Stimulated activated CD4-positive, alpha-beta T cell treated with anti-CD3 and anti-CD28 coated beads, Interleukin-2, amount 100 ng/mL, for 24 hours (primary cell): ENCODE results near the gene HOXC11.

Experiments
- DNase-seq, 2 donors: peaks; one replicate each; pipeline ENCODE4 v3.0.0-alpha.2; 2020

Gene HOXC11

DNA sequence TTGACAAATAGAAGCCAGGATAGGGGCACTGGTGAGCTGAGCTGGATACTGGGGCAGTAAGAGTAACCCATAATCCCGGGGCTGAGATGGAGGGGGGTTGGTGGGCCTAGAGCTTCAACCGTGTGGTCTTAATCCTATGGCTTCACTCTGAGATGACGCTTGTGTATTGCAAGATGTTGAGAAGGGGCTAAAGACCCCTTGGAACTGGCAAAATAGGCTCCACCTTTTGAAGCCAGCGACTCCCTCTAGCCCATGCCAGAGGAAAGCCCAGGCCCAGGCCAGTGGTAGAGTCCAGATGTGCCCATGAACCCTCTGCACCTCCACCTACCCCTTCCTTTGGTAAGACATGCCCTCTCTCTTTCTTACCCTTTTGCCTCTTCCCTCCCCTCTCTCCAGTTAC is 13.6 kb upstream of the HOXC11 start:
- no peak for DNase-seq

DNA sequence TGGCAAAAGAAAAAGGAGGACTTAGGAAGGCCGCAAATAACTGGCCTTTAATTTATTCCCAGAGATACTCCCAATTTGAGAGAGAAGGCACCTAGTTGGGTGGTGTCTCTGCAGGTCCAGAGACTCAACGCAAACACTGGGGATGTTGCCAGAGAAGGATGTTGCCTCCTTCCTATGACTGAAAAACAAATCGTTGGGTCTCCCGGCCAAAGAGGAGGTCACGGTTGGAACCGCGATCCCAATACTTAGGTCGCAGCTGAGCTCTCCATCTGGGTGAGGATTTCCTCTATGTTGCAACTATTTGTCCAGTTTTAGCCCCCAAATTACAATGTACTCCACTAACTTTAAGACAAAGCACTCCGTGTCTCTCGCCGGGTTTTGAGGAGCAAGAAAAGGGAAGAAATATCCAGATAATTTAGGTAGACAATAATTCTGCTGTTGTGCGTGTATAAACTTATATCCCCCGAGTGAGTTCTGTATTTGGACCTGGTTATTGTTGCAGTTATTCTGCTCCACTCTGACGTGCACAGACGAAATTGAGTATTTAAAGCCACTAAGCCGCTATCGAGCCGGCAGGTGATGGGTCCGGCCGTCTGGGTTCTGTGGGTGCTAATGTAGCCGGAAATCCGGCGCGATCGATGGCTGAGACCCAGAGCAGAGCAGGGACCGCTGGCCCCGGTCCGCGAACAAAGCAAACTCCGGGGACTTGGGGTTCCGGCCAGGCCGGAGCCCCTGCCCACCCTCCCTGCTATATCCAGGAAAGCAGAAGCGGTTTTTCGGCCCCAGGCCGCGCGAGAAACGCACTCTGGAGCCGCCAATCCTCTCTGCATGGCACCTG is 12.5 kb upstream of the HOXC11 start:
- DNase-seq: no peak

DNA sequence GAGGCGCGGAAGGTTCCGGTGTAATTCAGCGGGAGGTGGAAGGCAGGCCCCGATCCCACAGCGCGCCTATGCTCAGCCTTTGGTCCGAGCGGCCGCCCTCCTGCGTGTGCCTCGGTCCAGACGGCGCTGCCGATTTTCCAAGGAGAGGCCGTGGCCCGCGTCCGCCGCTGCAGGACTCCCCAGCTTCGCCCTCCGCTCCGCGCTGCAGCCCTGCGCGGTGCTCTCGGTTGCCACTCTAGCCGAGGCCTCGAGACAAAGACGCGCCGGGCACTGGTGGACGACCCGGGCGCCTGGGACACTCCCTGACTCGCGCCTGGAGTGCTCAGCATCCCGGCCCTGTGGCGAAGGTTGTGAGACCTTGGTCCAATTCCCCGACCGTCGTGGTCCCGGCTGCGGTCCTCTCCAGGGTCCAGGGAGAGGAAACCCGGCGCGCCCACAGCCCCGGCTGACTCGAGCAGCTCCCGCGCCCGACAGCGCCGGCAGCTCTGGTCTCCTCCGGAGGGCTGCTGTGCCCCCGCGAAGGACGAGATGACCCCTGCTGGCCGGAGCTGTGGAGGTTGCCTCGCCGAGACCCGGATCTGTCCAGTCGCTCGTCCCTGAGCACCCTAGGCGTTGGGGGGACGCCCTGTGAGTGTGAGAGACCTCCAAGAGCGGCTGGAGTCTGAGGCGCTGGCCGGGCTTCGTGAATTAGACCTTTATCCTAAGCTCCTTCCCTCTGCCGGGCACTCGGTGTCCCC is 11.7 kb upstream of the HOXC11 start:
- no peak for DNase-seq

DNA sequence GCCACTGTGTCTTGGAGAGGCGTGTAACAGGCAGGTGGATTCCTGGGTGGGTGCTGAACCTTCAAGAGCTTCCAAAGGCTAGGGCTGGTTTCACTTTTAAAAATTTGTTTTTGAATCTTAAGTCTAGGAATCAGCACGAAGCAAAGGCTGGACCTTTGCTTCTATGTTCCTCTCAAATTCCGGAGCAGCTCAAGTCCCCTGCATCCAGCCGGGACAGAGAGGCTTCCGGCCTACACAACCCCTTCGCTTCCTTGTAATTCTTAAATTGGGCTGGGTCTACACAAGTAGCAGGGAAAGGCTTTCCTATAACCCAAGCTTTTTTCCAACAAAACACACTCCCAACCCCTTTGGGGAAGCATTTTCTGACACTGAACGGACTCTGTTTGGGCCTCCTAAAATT is 9.9 kb upstream of the HOXC11 start:
- no peak for DNase-seq

DNA sequence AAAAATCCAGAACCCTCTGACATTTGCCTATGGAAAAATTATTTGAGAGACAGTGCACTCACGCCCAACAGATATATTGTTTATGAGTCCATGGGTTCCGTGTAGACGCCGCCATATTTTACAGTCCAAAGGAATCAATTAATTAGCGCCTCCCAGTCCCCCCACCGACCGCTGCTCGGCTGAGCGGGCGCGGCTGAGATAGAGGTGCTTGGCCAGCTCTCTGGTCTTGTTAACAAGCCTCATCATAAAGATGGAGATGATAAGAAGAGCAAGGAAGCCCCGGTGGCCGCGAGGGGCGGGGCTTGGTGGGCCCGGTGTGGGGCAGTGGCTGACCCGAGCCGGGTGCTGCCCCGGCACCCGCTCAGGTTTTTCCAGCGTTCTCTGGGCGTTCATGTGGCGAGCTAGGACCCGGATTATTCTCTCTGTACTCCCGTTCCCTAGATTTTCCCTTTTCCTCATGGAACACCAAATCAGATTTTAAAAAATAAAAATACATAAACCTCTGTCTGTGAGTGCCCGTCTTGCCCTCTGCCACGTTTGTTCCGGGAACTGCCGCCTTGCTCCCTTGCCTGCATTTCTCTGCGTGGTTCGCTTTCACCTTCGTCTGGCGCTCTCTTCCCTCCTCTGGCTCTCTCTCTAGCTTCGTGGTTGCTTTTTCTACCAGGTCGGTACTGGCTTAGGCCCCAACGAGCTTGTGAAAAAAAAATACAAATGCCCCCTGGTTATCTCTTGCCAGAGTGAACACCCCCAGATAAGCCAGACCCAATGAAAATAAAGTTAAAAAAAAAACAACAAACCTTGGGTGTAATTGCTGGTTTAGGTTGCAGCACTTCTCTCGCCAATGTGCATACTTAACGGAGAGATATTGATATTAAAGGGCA is 9.3 kb upstream of the HOXC11 start:
- no peak for DNase-seq

DNA sequence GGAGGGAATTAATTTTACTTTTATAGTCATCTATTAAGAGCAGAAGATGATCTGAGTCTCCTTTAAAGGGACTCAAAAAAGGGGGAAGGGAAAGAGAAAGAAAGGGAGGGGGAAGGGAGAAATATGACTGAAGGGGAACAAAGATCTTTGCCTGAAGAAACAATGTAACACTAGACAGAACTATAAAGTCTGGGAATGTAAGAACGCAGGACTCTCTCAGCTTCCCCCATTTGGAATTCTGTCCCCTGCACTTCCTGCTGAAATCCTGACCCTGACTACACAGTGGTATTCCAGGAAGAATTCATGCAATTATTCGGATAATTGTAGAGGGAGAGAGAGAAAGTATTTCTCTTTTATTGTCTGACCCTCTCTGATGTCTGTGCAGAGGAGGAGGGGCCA is 8.6 kb upstream of the HOXC11 start:
- DNase-seq: no peak

DNA sequence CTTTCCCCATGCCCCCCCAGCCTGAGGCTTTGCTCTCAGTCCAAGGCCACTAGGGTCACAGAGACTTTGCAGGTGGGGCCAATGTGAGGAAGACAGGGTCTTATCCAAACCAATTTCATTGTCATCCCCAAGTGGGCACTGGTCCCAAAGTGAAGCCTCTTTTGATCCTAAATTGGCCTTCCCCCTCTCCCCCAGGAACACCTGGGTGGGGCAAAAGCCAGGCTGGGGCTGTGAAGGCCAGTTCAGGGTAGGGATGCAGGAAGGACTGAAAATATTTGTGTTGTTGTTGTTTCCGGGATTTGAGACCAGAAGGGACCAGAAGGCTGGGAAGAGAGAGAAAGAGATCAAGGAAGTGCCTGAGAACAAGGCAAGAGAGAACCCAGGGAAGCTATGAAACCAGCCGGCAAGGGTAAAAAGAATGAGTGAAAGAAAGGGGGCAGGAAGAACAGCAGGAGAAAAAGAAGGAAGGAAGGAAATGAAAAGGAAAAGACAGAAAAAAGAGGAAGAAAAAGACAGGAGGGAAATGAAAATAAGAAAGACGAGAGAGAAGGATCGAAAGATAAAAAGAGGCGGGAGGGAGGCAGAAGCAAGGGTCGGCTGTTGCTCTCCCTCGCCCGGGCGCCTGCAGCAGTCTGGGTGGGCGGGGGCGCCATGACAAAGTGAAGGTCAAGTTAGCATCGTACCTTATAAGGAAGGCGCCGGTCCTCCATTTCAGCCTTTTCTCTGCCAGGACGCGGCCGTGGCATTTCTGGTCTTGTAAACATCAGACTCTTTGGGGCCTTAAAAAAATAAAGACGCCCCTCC is 7.4 kb upstream of the HOXC11 start:
- no peak for DNase-seq

DNA sequence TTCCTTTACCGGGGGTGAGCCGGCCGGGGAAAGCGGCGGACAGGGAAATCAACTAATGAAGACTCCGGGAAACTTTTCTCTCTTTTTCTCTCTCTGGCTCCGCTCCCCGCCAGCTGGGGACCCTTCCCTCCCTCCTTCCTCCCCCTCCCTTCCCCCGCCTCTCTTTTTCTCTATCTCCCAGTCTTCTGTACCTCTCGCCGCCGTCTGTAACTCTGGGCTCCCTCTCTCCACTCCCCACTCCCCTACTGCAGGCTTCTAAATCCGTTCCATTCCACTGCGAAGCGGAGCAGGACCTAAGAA is 6.9 kb upstream of the HOXC11 start:
- DNase-seq: no peak

DNA sequence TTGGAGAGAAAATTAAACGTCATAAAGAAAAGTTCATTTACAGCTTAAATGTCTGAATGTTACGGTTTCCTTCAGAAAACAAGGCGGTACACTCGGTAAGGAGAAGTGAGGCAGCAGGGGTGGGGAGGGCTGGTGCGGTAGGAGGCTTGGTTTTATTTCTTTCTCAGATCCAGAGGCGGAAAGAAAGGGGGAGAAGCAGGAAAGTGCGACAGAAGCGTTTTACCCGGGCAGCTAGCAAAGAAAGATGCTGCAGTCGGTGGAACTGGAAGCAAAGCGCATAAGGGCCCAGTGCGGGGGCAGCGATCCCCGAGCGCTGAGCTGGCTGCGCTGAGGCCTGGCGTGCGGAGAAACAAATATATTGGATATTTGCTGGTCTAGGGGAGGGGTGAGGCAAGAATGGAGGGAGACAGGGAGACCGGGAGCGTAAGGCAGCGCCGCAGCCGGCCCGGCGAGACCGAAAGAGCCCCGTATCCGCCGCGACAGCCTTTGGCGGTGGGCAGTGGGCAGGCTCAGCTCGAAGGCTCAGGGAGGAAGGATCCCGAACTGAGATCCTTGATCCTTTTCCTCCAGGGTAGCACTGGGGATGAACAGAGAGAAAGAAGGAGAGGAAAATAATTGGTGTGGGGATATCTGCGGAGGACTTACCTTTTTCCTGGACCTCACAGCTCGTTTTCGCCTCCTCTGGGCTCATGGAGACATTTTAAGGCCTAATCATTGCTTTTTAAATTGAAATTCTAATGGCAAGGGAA is 6.4 kb upstream of the HOXC11 start:
- DNase-seq: no peak

DNA sequence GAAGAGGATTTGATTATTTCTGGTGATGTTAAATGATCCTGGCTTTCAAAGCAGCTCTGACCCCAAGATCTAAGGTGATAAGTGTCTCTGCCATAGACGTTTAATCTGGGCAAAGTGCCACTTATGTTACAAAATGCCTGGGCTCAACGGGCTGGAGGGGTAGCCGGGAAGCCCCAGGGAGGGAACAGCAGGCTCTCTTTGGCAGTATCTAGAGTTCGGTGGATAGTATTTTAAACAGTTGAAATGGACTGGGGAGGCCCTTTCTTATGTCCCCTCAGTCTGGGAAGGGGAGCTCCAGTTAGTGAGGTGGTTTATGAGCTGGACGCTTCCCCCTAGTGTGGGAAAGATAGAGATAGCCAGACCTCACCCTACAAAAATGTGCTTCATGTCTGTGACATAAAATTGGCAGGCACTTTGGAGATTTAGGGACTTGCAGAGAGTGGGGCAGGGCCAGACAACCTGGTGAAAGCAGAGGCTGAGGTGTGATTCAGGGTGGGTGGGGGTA is 5.5 kb upstream of the HOXC11 start:
- DNase-seq: no peak

DNA sequence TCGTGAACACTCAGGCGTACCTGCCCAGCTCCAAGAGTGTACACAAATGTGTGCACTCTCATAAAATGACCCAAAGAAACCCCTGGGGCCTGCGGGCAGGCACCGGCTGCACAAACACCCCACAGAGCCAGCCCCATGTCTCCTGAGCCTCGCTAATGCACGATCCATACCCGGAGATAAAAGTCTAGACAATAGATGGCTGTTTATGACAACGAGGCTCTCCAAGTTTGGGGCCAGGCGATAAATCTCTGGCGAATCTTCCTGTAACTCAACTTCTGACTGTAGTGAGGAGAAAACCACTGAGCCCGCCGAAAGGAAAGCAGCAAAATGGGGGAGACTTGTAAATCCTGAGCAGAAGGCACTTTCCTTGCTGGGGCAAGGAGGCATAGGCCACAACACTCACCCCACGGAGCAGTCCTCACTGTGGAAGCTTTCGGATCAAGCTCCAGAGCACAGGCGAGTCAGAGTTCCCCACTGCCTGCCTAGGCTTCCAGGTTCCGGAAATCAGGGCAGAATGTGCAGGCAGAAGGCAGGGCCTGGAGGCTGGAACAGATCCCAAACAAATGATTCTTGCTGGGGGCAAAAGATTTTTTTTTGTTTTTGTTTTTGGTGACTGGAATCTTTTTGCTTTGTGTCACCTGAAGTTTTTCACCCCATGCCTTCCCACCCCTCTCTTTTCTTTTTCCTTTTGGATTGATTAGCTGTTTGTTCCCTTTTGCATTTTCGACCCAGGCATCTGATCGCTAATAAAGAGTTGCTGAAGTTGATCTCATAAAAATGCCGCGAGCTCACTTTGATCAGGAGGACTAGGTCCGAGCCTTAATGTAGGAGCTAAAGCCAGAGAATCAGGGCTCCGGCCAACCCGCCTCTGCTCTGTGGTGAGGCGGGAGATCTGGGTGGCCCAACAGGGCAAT is 4.5 kb upstream of the HOXC11 start:
- no peak for DNase-seq

DNA sequence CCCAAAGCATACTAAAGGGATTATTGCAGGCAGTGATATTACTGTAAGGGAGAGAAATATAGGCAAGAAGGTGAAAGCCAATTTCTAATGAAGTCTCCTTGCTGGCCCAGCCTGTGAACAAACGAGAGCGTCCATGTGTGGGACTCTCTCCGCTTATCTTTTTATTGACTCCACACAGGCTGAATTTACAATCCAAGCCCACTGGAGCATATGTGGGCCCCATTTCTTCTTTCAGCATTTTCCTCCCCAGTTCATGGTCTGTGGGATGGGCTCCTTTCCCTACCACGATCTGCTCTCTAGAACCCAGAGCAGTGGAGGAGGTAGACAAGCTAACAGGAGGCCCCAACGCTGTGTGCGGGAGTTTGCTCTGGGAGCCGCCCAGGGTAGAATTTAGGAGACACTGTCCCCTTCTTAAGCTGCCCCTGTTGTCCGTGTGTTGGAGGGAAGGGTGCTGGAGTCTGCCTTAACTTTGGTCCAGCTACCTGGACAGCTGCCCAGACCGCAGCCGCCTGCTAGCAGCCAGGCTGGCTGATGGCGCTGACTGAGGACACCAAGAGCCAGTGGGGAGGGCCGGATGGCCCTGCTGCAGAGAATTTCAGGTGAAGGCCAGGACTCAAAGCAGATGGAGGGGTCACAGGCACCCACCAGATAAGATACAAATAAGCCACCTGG is 3.2 kb upstream of the HOXC11 start:
- no peak for DNase-seq

DNA sequence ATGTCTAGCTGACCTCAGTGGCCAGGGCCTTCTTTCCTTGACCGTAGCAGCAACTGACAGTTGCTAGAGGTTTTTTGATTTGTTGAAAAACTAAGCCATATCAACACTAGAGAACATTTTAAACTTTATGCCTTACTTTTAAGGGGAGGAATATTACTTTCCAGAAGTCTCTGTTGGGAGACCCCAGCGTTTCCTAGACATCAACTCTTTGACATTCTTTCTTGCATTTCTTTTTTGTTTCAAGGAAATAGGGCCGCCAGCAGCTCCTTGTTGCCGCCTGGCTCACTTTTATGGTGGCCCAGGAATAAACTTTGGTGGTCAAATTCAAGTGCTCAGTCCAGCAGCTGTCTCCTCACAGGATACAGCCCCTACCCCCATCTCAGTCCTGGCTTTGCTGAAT is 2.5 kb upstream of the HOXC11 start:
- DNase-seq: no peak

DNA sequence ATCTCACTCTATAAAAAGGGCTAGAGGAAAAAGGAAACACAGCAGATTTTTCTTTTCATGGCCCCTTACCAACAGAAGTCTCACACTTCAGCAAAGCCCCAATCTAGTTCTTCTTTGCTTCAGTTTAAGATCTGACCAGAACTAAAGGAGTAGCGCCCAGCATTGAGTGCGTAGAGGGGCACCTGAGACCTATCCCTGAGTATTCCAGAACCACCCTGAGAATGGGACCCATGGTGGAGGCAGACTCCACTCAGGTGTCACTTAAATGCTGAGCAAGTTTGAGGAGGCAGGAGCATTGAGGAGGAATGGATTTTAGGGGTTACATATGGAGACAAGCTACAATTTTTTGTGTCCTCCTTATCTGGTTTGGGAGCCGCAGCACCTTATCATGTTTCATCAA is 1.8 kb upstream of the HOXC11 start:
- DNase-seq: no peak

DNA sequence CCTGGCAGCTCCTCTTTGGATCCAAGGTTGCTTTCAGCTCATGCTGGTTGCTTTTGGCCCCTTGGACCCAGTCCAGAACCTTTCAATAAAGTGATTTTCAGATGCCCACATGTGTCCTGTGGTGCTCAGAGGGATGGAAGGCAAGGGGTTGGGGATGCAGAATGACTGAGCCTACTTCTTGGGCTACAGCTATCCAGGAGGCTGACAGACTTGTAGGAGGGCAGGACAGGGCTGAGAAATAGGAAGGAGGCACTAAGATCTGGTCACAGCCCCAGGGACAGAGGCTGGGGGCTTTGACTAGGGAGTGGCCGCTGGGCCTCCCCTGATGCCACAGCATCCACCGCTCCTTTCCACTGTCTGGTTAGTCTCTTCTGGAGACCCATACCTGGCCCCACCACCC is 1.2 kb upstream of the HOXC11 start:
- no peak for DNase-seq

DNA sequence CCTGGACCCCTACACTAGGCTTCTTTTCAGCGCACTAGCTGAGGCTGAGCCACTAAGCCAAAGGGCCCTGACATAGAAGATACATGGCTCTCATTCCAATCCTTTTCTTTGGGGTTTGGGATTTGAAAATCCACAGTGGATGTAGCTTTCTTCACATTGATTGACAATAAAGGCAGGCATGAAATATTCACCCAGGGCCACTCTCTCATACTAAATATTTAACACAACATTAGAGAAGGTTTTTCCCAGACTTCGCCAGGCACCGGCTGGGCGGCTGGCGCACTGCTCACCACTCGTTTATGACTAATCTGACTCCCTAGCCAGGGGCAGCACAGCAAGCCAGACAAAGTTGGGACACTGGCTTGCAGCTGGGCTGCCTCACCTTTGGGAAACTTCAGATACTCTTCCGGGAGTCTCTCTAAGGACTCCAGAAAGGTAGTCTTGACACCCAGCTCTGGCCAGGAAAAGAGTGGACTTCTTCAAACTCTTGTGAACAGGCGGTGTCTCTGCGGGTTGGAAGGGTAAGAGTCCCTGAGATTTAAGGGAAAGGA is 699 bp upstream of the HOXC11 start:
- DNase-seq: no peak

DNA sequence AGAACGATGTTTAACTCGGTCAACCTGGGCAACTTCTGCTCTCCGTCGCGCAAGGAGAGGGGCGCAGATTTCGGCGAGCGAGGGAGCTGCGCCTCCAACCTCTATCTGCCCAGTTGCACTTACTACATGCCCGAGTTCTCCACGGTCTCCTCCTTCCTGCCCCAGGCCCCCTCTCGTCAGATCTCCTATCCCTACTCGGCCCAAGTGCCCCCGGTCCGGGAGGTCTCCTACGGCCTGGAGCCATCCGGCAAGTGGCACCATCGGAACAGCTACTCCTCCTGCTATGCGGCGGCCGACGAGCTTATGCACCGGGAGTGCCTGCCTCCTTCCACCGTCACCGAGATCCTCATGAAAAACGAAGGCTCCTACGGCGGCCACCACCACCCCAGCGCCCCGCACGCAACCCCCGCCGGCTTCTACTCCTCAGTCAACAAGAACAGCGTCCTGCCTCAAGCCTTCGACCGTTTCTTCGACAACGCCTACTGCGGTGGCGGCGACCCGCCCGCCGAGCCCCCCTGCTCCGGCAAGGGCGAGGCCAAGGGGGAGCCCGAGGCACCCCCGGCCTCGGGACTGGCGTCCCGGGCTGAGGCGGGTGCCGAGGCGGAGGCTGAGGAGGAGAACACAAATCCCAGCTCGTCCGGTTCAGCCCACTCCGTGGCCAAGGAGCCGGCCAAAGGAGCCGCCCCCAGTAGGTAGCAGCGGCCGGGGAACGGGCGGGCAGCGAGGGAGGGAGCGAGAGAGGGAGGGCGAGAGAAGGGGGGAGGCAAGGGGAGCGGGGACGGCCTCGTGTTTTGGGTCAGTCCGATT is 513 bp downstream of the HOXC11 start:
- no peak for DNase-seq

DNA sequence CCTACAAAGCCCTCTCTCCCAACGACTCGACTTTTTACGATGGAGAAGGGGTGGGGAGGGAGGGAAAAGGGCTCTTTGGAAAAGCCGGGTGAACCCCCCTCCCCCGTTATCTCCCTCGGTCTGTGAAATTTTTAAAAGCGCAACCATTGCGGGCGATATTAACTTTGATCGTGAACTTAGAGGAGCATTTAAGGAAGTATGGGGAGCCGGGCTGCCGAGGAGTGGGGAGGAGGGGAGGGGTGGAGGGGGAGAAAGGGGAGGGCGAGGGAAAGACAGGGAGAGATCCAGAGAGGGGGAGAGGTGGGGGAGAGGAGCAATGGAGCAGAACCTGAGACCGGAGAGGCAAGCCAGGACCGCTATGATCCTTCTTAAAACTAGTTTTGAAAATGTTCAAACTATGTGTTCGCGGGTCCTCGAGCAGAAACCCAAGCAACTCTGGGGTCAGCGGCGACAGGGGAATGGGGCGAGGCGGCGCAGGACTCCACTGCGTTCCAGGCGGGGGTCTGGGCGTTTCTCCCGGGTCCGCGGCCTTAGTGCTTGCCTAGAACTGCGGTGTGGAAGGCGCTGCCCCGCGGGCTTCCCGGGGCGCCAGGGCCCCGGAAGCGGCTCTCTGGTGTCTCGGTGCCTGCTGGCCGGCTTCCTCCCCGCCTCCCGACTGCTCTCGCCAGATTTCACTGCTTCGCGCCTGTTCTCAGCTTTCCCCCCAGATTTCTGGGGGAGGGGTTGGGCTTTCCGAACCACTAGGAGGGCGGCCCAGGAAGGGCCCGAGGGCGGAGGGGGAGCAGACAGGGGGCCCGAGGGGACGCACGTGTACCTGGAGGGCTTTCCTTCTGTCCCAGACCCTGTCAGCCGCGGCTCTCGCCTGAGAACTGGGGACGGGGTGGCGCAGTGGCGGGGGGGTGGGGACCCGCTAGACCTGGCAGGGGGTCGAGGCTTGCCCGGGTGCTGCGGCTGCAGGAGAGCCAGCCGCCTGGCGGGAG is 1.4 kb downstream of the HOXC11 start, which contains the start of gene HOTAIR:
HOTAIR (minus strand) TSS at position 871 of the 980 bp plus-strand sequence.
- peak in 1 of 2 donors; percentile 49 for DNase-seq
